ENCODE measurements around the gene LRRC46.

DNA sequence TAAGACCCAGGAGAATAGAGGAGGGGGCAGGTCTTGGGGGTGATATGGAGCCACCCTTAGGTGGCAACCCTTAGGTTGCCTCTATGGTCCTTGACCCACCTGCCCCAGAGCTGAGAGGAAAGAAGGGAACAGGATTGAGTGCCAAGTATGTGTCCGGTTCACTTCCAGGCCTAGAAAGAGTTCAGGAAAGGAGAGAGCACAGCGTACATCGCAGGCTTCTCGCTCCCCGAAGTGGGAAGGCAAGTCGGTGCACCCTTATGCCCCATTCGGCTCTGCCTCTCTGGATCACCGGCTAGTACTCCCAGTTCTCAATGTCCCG, 18.9 kb downstream of the LRRC46 start:
- no peak for TF ChIP-seq POLR2AphosphoS5 (IDR thresholded peaks at IDR 0.05; ENCODE audit: low read depth, low read length)
- TF ChIP-seq POLR2A (IDR thresholded peaks at IDR 0.05; ENCODE audit: low read depth, low read length): no peak
- no peak for TF ChIP-seq SPI1 (IDR thresholded peaks at IDR 0.05; ENCODE audit: low read depth, low read length)

Measured in GM12891 (cell line).